Erythroblast (primary cell): Measurements from ENCODE around the gene SOX30.

Source experiments
- GATA1 ChIP-seq: IDR thresholded peaks from 2 replicates; pipeline ENCODE4 v1.6.1; 2011; ENCODE audit warnings: low read depth, mild to moderate bottlenecking, control low read depth, low read length, moderate library complexity
- POLR2A ChIP-seq: IDR thresholded peaks from 2 replicates; pipeline ENCODE4 v1.6.1; 2011; ENCODE audit warnings: mild to moderate bottlenecking, low read length

DNA sequence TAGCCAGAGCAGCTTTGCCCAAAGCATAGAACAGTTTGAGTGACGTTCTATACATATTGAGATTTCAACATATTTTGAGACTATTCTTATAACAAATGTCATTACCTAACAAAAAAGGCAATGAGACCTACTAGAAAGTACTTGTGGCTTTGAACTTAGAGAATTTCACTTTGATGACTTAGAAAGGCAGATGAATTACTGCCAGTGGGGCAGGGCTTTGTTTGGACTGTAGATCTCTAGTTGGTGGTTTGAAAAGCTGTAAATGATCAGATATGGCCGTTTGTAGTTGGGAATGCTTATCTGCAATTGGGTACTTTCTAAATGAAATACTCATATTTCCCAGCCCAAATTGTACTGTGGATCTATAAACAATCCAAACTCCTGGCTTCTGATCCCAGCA is 28.1 kb downstream of the SOX30 start:
- TF ChIP-seq POLR2A (no peak), GATA1 (no peak)
